Duodenal mucosa (tissue), 2 donors: Measurements from ENCODE around the gene PNPT1.

Experiments used
- H3K27ac ChIP-seq: one replicate; pipeline ENCODE4 v1.7.0; 2013; ENCODE audit warnings: low read depth, low read length
- H3K27me3 ChIP-seq, 2 donors: one replicate each; pipeline ENCODE4 v1.7.0; 2013; ENCODE audit warnings: low read length in 2 of 2, control low read depth in 1 of 2; ENCODE audit not compliant: insufficient read depth in 2 of 2, control insufficient read depth in 1 of 2
- H3K36me3 ChIP-seq, 2 donors: one replicate each; pipeline ENCODE4 v1.7.0; 2013; ENCODE audit warnings: low read length in 2 of 2, control low read depth in 1 of 2; ENCODE audit not compliant: insufficient read depth in 2 of 2, control insufficient read depth in 1 of 2
- H3K4me1 ChIP-seq, 2 donors: one replicate each; pipeline ENCODE4 v1.7.0; 2013; ENCODE audit warnings: low read length in 2 of 2, control low read depth in 1 of 2; ENCODE audit not compliant: insufficient read depth in 2 of 2, control insufficient read depth in 1 of 2
- H3K4me3 ChIP-seq, 2 donors: one replicate each; pipeline ENCODE4 v1.7.0; 2013; ENCODE audit warnings: low read length in 2 of 2, low read depth in 1 of 2
- H3K9ac ChIP-seq, 2 donors: one replicate each; pipeline ENCODE4 v1.7.0; 2013; ENCODE audit warnings: low read length in 2 of 2, low read depth in 1 of 2
- H3K9me3 ChIP-seq, 2 donors: one replicate each; pipeline ENCODE4 v1.7.0; 2013; ENCODE audit warnings: low read length in 2 of 2, control low read depth in 1 of 2; ENCODE audit not compliant: control insufficient read depth in 1 of 2

PNPT1 gene

DNA sequence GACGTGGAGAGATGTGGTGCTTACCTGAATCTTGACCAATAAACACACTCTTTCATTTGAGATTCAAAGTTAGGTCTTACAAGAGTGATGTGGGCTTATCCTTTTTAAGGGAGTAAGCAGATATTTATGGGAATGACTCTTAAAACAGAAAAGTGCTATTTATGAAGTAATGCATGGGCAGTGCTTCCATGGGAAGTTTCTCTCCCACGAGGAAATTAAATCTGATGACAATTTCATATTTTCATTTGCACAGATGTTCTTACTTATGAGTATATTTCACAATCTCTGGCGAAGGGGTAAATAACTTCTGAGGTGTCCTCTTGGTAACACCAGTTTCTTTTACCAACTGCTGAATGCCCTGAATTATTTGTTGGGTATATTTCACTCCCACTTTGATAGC is 21.0 kb downstream of the PNPT1 start:
- Histone ChIP-seq H3K36me3 (peaks cover 0 to 9% of the 10 kb centered on the region in 2 donors), H3K27me3 (no peaks in the 10 kb centered on the region), H3K4me1 (no peaks in the 10 kb centered on the region), H3K9ac (no peak overlapping the region), H3K4me3 (no peak overlapping the region), H3K27ac (no peak overlapping the region), H3K9me3 (no peaks in the 10 kb centered on the region)

DNA sequence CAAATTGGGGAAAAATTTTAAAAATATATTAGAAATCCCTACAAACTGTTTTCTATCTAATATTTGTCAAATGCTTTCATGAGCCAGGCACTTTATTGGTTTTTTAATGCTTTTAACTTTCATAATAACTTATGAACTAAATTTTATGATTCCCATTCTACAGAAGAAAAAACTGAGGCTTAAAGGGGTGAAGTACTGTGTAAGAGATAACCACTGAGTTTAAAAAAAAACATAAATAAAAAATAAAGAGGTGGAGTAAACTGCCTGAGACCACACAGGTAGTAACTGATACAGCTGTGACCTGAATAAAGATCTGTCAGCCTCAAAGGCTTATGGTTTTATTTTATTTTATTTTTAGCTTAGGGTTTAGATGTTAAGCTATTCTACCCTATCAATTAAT is 24.7 kb downstream of the PNPT1 start:
- Histone ChIP-seq H3K27me3 (no peaks in the 10 kb centered on the region), H3K27ac (no peak overlapping the region), H3K9ac (no peak overlapping the region), H3K9me3 (no peaks in the 10 kb centered on the region), H3K4me3 (no peak overlapping the region), H3K4me1 (no peaks in the 10 kb centered on the region), H3K36me3 (peaks cover 0 to 24% of the 10 kb centered on the region in 2 donors)

DNA sequence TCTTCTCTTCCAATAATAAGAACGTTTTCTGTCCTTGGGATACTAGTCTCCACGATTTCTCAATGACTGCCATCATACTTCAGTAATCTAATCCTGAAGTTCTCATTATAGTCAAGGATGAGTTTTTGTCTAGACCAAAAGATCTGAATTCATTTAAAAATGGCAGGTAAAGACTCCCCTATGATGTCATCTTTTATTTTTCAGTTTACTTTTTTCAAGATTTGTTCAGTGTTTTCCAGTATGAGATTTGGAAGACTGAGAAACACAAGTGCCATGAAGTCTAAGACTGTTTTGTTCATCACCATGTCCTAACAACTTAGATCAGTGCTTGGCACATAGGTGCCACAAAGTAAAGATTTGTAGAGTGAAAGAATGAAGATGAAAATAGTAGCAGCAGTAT is 40.4 kb downstream of the PNPT1 start:
- H3K27ac ChIP-seq = no peak overlapping the region
- H3K36me3 ChIP-seq = peaks cover 0 to 10% of the 10 kb centered on the region in 2 donors

DNA sequence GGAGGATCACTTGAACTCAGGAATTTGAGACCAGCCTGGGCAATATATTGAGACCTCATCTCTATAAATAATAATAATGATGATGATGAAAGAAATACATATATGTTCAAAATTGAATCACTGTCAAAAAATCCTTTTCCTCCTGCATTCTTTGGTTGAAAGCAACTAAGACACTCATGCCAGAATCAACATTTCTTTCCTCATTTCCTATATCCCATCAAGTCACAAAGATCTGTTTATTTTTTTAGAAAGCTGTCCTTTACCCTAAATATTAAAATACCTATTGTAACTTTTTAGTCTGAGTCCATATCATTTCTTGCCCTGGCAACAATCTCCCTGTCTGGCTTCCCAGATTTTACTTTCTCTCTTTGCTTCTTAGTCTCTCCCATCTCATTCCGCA is 44.4 kb downstream of the PNPT1 start:
- no peaks in the 10 kb centered on the region for H3K27me3 ChIP-seq
- H3K4me3 ChIP-seq = no peak overlapping the region
- H3K9ac ChIP-seq = no peak overlapping the region
- peaks cover 5 to 16% of the 10 kb centered on the region in 2 donors for H3K36me3 ChIP-seq
- no peaks in the 10 kb centered on the region for H3K9me3 ChIP-seq
- no peak overlapping the region for H3K27ac ChIP-seq
- no peaks in the 10 kb centered on the region for H3K4me1 ChIP-seq

More for the DNA sequence above, 40.4 kb downstream of the PNPT1 start:
- Histone ChIP-seq H3K4me1 (peaks cover 0 to 7% of the 10 kb centered on the region in 2 donors), H3K9me3 (no peaks in the 10 kb centered on the region), H3K9ac (no peak overlapping the region), H3K27me3 (no peaks in the 10 kb centered on the region), H3K4me3 (no peak overlapping the region)

DNA sequence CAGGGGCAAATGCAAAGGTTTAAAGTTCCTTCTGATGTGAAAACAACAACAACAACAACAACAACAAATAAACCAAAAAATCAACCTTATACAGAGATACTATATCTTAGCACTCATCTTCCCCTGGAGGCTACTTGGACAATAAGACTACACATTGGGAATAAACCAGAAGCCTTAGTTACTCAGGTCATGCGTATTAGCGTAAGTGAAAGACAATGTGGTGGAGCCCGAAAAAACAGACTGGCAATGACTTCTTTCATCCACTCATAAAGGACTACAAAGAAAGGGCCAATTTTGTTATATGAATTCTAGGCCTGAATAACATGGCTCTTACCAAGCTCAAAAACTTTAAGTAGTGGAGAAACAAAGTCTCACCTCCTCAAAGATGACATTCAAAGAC is 56.8 kb downstream of the PNPT1 start:
- H3K36me3 ChIP-seq = peaks cover 4 to 39% of the 10 kb centered on the region in 2 donors
- no peaks in the 10 kb centered on the region for H3K27me3 ChIP-seq
- no peak overlapping the region for H3K27ac ChIP-seq
- H3K4me1 ChIP-seq = no peaks in the 10 kb centered on the region
- no peak overlapping the region for H3K4me3 ChIP-seq
- no peak overlapping the region for H3K9ac ChIP-seq
- no peaks in the 10 kb centered on the region for H3K9me3 ChIP-seq

DNA sequence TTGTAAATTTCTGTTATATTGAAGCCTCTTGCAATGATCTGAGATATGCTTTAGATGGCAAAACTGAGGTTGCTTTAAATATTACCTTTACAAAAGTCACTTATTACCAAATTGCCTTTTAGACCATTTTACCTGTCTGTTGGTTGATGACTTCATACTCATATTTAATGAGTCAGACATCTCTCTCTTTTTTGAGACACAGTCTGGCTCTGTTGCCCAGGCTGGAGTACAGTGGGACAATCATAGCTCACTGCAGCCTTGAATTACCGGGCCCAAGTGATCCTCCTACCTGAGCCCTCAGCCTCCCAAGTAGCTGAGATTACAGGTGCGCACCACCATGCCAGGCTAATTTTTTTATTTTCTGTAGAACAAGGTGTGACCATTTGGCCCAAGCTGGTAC is 64.7 kb downstream of the PNPT1 start:
- H3K36me3 ChIP-seq = peaks cover 0 to 8% of the 10 kb centered on the region in 2 donors
- no peak overlapping the region for H3K27ac ChIP-seq
- no peaks in the 10 kb centered on the region for H3K27me3 ChIP-seq
- H3K9me3 ChIP-seq = no peaks in the 10 kb centered on the region
- H3K4me3 ChIP-seq = no peak overlapping the region
- no peak overlapping the region for H3K9ac ChIP-seq
- H3K4me1 ChIP-seq = peaks cover 0 to under 1% of the 10 kb centered on the region in 2 donors

DNA sequence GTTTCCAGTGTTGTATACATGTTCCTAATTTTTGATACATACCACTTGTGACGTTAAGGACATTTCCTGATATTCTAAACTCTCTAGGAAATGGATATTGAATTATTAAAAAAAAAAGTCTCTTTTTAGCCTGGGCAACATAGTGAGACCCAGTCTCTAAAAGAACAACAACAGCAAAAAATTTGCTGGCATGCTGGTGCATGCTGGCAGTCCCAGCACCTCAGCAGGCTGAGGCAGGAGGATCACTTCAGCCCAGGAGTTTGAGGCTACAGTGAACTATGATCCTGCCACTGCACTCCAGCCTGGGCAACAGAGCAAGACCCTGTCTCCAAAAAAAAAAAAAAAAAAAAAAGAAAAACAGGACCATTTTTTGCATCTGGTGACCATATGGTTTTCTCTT is 65.7 kb downstream of the PNPT1 start:
- H3K9ac ChIP-seq = no peak overlapping the region
- no peaks in the 10 kb centered on the region for H3K9me3 ChIP-seq
- no peak overlapping the region for H3K4me3 ChIP-seq
- H3K27me3 ChIP-seq = no peaks in the 10 kb centered on the region
- H3K36me3 ChIP-seq = peaks cover 0 to 8% of the 10 kb centered on the region in 2 donors
- no peak overlapping the region for H3K27ac ChIP-seq
- H3K4me1 ChIP-seq = peaks cover 0 to 3% of the 10 kb centered on the region in 2 donors

DNA sequence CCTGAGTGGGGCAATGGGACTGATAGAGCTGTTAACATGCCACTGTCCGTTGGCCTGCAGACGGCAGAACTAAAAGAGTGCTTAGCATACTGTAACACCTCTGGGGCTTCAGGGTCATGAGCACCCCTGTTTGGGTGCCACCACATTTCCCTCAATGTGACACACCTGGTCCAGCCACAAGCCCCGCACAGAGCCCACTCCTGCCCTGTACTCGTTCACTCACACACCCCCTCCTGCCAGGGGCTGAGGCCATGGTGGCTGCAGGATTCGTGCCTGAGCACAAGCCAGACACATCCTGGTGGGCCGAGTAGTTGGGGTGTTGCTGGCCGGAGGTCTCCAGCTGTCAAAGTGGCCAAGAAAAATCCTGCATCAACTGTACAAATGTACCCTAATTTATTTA is 71.8 kb downstream of the PNPT1 start:
- no peak overlapping the region for H3K4me3 ChIP-seq
- no peaks in the 10 kb centered on the region for H3K9me3 ChIP-seq
- H3K27ac ChIP-seq = no peak overlapping the region
- H3K27me3 ChIP-seq = no peaks in the 10 kb centered on the region
- no peak overlapping the region for H3K9ac ChIP-seq
- H3K4me1 ChIP-seq = peaks cover 21 to 28% of the 10 kb centered on the region in 2 donors
- H3K36me3 ChIP-seq = peaks cover 0 to 16% of the 10 kb centered on the region in 2 donors

DNA sequence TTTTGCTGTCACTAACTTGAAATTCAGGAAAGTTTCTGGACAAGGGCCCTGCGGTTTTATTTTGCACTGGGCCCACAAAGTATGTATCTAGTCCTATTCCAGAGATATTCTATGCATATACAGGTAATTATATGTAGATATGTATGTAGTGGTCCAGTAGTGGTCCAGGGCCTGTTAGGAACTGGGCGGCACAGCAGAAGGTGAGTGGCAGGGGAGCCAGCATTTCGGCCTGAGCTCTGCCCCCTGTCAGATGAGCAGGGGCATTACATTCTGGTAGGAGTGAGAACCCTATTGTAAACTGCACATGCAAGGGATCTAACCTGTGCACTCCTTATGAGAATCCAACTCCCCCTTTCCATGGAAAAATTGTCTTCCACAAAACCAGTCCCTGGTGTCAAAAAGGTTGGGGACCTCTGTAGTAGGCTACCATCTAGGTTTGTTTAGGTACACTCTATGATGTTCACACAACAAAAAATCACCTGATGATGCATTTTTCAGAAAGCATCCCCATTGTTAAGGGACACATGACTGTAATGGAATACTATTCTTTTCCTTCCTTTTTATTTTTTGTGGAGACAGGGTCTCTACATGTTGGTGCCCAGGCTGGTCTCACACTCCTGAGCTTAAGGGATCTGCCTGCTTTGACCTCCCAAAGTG is 73.4 kb downstream of the PNPT1 start:
- H3K27me3 ChIP-seq = no peaks in the 10 kb centered on the region
- peaks cover 23 to 37% of the 10 kb centered on the region in 2 donors for H3K4me1 ChIP-seq
- no peak overlapping the region for H3K27ac ChIP-seq
- H3K36me3 ChIP-seq = peaks cover 0 to 11% of the 10 kb centered on the region in 2 donors
- H3K4me3 ChIP-seq = peak overlapping the region; percentile 16 to 23
- no peak overlapping the region for H3K9ac ChIP-seq
- no peaks in the 10 kb centered on the region for H3K9me3 ChIP-seq

DNA sequence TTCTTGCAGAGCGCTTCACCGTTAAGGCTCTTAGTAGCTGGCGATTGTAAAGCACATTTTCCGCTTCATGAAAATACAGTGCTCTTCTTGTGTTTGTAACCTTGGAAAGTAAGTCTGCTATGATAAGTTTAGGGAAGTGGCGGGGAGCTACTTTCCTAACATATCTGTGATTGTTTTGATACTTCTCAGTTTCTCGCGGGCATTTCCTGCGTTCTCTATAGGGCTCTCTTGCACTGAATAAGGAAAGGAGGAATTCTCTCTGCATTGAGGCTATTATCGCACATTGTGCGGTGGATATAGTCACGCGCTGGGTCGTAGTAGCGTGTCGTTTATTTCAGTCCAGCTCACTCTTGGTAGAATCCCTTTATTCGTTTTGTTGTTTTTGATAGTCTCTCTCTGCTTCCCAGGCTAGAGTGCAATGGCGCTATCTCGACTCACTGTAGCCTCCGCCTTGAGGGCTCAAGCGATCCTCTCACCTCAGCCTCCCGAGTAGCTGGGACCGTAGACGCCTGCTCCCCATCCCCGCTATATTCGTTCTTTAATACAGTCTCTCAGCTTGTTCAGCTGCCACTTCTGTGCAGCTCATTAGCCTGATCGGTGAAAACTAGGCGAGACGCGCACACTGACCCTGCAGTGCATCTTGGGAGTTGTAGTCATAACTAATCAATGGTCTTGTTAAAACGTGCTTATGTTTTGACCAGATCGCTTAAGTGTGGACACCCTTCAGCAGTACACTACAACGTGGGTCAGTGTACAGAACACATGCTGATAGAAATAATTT is 75.2 kb downstream of the PNPT1 start:
- Histone ChIP-seq H3K4me3 (peak overlapping the region; percentile 84 to 88), H3K36me3 (peaks cover 0 to 11% of the 10 kb centered on the region in 2 donors), H3K27ac (peak overlapping the region; percentile 88), H3K27me3 (no peaks in the 10 kb centered on the region), H3K9me3 (no peaks in the 10 kb centered on the region), H3K4me1 (peaks cover 24 to 37% of the 10 kb centered on the region in 2 donors), H3K9ac (peak overlapping the region; percentile 91)
